ENCODE measurements around the gene GPHA2. TPM values are rescaled to one million over a fixed set of nuclear protein-coding genes. Genes with fewer than 3 reads are reported as not detected.

Gene GPHA2
- polyA plus RNA-seq, 1 experiment, result not detected

DNA sequence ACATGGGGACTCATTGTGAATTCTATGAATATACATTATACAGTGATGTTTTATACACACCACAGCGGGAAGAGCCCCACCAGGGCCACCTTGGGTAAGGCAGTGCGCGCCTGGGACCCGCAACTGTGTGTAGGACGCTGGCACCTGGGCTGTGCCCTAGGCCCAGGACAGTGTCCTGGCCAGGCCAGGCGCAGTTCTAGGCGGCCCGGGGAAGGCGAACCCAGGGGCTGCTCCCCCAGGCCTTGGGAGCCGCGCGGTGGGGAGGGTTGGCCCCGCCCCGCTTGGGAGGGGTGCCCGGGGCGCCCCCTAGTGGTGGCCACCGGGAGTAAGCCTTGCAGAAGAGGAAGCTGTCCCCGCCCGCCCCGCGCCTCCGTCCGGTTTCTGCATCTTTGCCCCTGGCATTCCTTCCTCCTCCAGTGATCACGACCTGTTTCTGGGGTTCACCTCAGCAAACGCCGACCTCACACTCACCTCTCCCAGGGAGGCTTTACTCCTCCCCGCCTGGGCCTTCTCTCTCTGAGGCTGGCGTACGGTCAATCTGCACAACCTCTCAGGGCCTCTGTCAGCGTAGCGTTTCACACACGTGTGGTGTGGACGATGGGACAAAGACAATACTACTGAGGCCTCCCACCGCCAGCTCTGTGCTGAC, 47.8 kb downstream of the GPHA2 start:
- Histone ChIP-seq H3K27ac (ENCODE audit: low read depth, low read length) (no peak overlapping the region), H3K4me3 (ENCODE audit: low read depth, low read length) (no peak overlapping the region), H3K9me3 (ENCODE audit: control insufficient read depth, insufficient read depth, low read length) (no peaks in the 10 kb centered on the region), H3K27me3 (ENCODE audit: control insufficient read depth, insufficient read depth, low read length) (no peaks in the 10 kb centered on the region)
- ChIA-PET POLR2A (interaction anchor here (0.6 to 1.1 kb wide), 5 partner anchors 11 to 44 kb away, joined by 3 to 7 read pairs (median 3); partner anchors contain the start of gene CDC42BPG), CTCF (interaction anchor here (0.5 to 3.3 kb wide), 23 partner anchors 9 to 229 kb away, joined by 3 to 86 read pairs (median 5); partner anchors contain the start of genes BATF2, CDC42BPG, EHD1 and GPHA2)
- no peak for DNase-seq (ENCODE audit: low read depth, low spot score)
- TF ChIP-seq, protein P1, sequence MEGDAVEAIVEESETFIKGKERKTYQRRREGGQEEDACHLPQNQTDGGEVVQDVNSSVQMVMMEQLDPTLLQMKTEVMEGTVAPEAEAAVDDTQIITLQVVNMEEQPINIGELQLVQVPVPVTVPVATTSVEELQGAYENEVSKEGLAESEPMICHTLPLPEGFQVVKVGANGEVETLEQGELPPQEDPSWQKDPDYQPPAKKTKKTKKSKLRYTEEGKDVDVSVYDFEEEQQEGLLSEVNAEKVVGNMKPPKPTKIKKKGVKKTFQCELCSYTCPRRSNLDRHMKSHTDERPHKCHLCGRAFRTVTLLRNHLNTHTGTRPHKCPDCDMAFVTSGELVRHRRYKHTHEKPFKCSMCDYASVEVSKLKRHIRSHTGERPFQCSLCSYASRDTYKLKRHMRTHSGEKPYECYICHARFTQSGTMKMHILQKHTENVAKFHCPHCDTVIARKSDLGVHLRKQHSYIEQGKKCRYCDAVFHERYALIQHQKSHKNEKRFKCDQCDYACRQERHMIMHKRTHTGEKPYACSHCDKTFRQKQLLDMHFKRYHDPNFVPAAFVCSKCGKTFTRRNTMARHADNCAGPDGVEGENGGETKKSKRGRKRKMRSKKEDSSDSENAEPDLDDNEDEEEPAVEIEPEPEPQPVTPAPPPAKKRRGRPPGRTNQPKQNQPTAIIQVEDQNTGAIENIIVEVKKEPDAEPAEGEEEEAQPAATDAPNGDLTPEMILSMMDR (IDR thresholded peaks at IDR 0.05; ENCODE audit: low read depth, low read length), result peak; percentile 81

DNA sequence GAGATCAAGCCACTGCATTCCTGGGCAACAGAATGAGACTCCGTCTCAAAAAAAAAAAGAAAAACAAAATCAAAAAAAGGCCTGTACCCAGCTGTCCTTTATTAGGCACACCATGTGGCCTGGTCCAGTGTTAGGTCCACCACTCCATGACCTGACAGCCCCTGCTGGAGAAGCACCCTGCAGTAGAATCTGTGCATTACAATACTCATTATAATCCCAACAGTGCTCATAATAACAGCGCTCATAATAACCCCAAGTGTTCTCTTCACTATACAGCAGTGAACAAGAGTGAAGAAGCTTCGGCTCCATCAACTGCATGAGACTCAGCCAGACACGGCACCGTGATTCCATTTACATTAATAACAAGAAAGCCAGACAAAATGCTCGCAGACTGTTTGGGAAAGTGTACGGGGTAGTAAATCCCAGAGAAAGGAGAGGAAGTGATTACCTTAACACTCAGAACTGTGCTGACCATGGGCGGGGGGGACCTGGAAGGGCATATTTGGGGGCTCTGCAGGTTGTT, 48.4 kb downstream of the GPHA2 start:
- ChIA-PET POLR2A (interaction anchor here (1.0 to 1.1 kb wide), 2 partner anchors 10 to 43 kb away, joined by 3 to 7 read pairs; partner anchors contain the start of gene CDC42BPG), CTCF (interaction anchor here (0.6 to 3.3 kb wide), 10 partner anchors 10 to 127 kb away, joined by 3 to 86 read pairs (median 6); partner anchors contain the start of genes ARL2 and CDC42BPG)
- Histone ChIP-seq H3K27me3 (ENCODE audit: control insufficient read depth, insufficient read depth, low read length) (no peaks in the 10 kb centered on the region), H3K9me3 (ENCODE audit: control insufficient read depth, insufficient read depth, low read length) (no peaks in the 10 kb centered on the region), H3K27ac (ENCODE audit: low read depth, low read length) (no peak overlapping the region), H3K4me3 (ENCODE audit: low read depth, low read length) (no peak overlapping the region)
- no peak for DNase-seq (ENCODE audit: low read depth, low spot score)
- TF ChIP-seq, protein P1 (IDR thresholded peaks at IDR 0.05; ENCODE audit: low read depth, low read length), result no peak

DNA sequence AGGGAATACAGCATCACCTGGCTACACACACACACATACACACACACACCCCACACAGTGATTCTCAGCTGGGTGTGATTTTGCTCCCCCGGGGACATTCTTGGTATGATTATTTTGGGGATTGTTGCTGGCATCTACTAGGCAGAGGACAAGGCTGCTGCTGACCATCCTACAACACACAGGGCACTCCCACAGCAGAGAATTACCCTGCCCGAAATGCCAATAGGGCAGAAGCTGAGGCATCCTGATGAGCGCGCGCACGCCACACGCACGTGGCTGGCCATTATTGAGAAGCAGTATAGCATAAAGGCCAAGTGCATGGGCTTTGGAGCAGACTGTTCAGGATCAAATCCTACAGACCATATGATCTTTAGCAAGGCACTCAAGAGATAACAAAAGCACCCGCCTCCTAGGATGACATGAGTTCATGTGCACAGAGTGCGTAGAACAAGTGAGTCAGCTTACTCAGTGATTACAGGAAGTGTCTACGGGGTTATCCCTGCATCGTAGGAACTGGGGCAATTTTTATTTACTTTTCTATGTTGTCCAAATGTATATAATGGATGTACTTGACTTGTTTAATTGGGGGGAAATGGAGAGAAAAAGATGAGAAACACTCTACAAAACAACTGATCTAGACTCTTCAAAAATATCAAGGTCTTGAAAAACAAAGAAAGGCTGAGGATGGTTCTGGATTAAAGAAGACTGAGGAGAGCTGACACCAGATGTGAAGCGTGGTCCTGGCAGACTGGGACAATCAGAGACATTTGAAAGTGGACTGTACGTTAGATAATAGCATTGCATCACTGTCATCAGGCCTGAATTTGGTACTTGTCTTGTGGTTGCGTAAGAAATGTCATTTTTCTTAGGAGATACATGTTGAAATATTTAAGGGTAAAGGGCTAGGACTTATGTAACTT, 50.1 kb downstream of the GPHA2 start:
- H3K27ac ChIP-seq (ENCODE audit: low read depth, low read length), result peak overlapping the region; percentile 84
- no peaks in the 10 kb centered on the region for H3K9me3 ChIP-seq (ENCODE audit: control insufficient read depth, insufficient read depth, low read length)
- CTCF ChIA-PET, result interaction anchor here (0.5 to 2.7 kb wide), 4 partner anchors 8 to 226 kb away, joined by 3 to 14 read pairs (median 4); partner anchors contain the start of gene TM7SF2
- POLR2A ChIA-PET, result interaction anchor here (1.2 kb wide), 1 partner anchor 16 kb away, joined by 6 read pairs; no protein-coding TSS in a partner anchor
- TF ChIP-seq, protein P1 (IDR thresholded peaks at IDR 0.05; ENCODE audit: low read depth, low read length), result no peak
- H3K4me3 ChIP-seq (ENCODE audit: low read depth, low read length), result no peak overlapping the region
- H3K27me3 ChIP-seq (ENCODE audit: control insufficient read depth, insufficient read depth, low read length), result no peaks in the 10 kb centered on the region
- DNase-seq (ENCODE audit: low read depth, low spot score), result peak; percentile 66

Small RNAs within 50 kb of the gene (small RNA-seq; reads per million reads assigned to genes)
- gene MIR6749 (ENCODE audit: insufficient read length, low read depth) (not detected), gene MIR6750 (ENCODE audit: insufficient read length, low read depth) (not detected)

Other genes with a start within 250 kb of the GPHA2 start
- gene NRXN2, start 212.7 kb downstream of the GPHA2 start, polyA plus RNA-seq (2011; rRNA removed), result not detected in 2 replicates
- 0.16 and 0.43 TPM in 2 replicates for gene RASGRP2, start 191.8 kb downstream of the GPHA2 start, polyA plus RNA-seq (2011; rRNA removed)
- 0.14 and 0.20 TPM in 2 replicates for gene PYGM, start 175.9 kb downstream of the GPHA2 start, polyA plus RNA-seq (2011; rRNA removed)
- 55.9 and 56.8 TPM in 2 replicates for gene SF1, start 157.4 kb downstream of the GPHA2 start, polyA plus RNA-seq (2011; rRNA removed)
- 9.9 and 14.1 TPM in 2 replicates for gene MAP4K2, start 132.7 kb downstream of the GPHA2 start, polyA plus RNA-seq (2011; rRNA removed)
- 15.0 and 22.3 TPM in 2 replicates for gene MEN1, start 125.3 kb downstream of the GPHA2 start, polyA plus RNA-seq (2011; rRNA removed)
- gene CDC42BPG, start 91.2 kb downstream of the GPHA2 start, polyA plus RNA-seq (2011; rRNA removed), result 0.02 and 0.04 TPM in 2 replicates
- 56.1 and 77.7 TPM in 2 replicates for gene EHD1, start 57.3 kb downstream of the GPHA2 start, polyA plus RNA-seq (2011; rRNA removed)
- 3.7 and 5.1 TPM in 2 replicates for gene ATG2A, start 18.7 kb downstream of the GPHA2 start, polyA plus RNA-seq (2011; rRNA removed)
- 11.2 and 16.6 TPM in 2 replicates for gene PPP2R5B, start 11.2 kb downstream of the GPHA2 start, polyA plus RNA-seq (2011; rRNA removed)
- gene MAJIN, start 36.2 kb upstream of the GPHA2 start, polyA plus RNA-seq (2011; rRNA removed), result not detected in 2 replicates
- 1.5 and 2.1 TPM in 2 replicates for gene BATF2, start 61.1 kb upstream of the GPHA2 start, polyA plus RNA-seq (2011; rRNA removed)
- gene ARL2, start 78.3 kb upstream of the GPHA2 start, polyA plus RNA-seq (2011; rRNA removed), result 60.7 and 76.5 TPM in 2 replicates
- 8.0 and 10.5 TPM in 2 replicates for gene SNX15, start 91.5 kb upstream of the GPHA2 start, polyA plus RNA-seq (2011; rRNA removed)
- gene SAC3D1, start 105.3 kb upstream of the GPHA2 start, polyA plus RNA-seq (2011; rRNA removed), result 4.5 and 5.3 TPM in 2 replicates
- 9.4 and 12.0 TPM in 2 replicates for gene NAALADL1, start 122.7 kb upstream of the GPHA2 start, polyA plus RNA-seq (2011; rRNA removed)
- 4.2 and 5.2 TPM in 2 replicates for gene CDCA5, start 148.1 kb upstream of the GPHA2 start, polyA plus RNA-seq (2011; rRNA removed)
- gene ZFPL1, start 148.3 kb upstream of the GPHA2 start, polyA plus RNA-seq (2011; rRNA removed), result 30.9 and 39.1 TPM in 2 replicates
- gene VPS51, start 160.3 kb upstream of the GPHA2 start, polyA plus RNA-seq (2011; rRNA removed), result 38.9 and 74.1 TPM in 2 replicates
- gene TM7SF2, start 176.0 kb upstream of the GPHA2 start, polyA plus RNA-seq (2011; rRNA removed), result 10.3 and 15.1 TPM in 2 replicates
- gene ZNHIT2, start 181.8 kb upstream of the GPHA2 start, polyA plus RNA-seq (2011; rRNA removed), result 3.1 and 3.6 TPM in 2 replicates
- gene FAU, start 186.2 kb upstream of the GPHA2 start, polyA plus RNA-seq (2011; rRNA removed), result 426 and 504 TPM in 2 replicates
- 54.2 and 55.7 TPM in 2 replicates for gene MRPL49, start 186.4 kb upstream of the GPHA2 start, polyA plus RNA-seq (2011; rRNA removed)
- gene SYVN1, start 198.6 kb upstream of the GPHA2 start, polyA plus RNA-seq (2011; rRNA removed), result 18.7 and 27.7 TPM in 2 replicates
- not detected in 2 replicates for gene SPDYC, start 234.3 kb upstream of the GPHA2 start, polyA plus RNA-seq (2011; rRNA removed)
- gene CAPN1, start 246.0 kb upstream of the GPHA2 start, polyA plus RNA-seq (2011; rRNA removed), result 84.1 and 123 TPM in 2 replicates

Measured in AG04450 (cell line).